Measurements from ENCODE around the gene TMEM100.
A peak's percentile ranks its signal among the peaks of the same experiment; 100 is the strongest.

DNA sequence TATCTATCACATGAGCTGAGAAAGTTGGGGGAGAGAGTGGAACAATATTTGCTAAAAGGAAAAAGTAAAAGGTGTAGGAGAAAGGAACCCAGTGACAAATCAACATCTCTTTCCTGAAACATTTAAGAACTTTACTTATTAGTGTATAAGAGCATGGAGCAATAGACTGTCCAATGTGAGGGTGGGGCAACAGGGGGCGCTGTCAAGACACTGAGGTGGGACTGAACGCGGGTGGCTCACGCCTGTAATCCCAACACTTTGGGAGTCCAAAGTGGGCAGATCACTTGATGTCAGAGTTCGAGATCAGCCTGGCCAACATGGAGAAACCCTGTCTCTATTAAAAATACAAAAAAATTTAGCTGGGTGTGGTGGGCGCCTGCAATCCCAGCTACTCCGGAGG, 49.4 kb upstream of the TMEM100 start:
- TF ChIP-seq, protein P1, sequence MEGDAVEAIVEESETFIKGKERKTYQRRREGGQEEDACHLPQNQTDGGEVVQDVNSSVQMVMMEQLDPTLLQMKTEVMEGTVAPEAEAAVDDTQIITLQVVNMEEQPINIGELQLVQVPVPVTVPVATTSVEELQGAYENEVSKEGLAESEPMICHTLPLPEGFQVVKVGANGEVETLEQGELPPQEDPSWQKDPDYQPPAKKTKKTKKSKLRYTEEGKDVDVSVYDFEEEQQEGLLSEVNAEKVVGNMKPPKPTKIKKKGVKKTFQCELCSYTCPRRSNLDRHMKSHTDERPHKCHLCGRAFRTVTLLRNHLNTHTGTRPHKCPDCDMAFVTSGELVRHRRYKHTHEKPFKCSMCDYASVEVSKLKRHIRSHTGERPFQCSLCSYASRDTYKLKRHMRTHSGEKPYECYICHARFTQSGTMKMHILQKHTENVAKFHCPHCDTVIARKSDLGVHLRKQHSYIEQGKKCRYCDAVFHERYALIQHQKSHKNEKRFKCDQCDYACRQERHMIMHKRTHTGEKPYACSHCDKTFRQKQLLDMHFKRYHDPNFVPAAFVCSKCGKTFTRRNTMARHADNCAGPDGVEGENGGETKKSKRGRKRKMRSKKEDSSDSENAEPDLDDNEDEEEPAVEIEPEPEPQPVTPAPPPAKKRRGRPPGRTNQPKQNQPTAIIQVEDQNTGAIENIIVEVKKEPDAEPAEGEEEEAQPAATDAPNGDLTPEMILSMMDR (IDR thresholded peaks at IDR 0.05 in 4 of 5, conservative IDR thresholded peaks at IDR 0.05 in 1 of 5): peak in 1 of 5 experiments; percentile 20
- TF ChIP-seq POLR2A (IDR thresholded peaks at IDR 0.05): no peak
